HG03196 (cell line): ENCODE data around the gene SHCBP1L.

Source experiments
- ATAC-seq: cut with Tn5 transposase; IDR thresholded peaks from one replicate; pipeline ENCODE4 v1.9.1; 2021; ENCODE audit not compliant: unreplicated experiment

SHCBP1L gene

GRCh38 chr1:182952677-182953444 is at the start of gene SHCBP1L:
Gene SHCBP1L, minus strand, starts transcription at chr1:182953166. Its CDS starts 33 bp downstream, at chr1:182953133.
- no peak for ATAC-seq

DNA sequence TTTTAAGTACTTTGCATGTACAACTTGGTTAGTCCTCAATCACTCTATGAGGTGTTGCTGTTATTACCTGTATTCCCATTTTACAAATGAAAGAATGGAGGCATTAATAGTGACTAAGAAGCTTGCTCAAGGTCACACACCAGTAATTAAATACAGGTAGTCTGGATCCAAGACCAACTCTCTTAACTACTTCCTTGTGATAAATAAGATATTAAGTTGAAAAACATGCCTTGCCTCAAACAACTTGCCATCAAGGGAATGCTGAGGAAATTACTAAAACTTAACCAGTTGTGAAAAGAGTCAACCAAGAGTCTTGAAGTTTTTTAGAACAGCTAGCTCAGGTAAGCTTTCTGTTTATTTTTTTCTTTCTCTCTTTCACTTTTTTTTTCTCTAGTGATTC is 49.3 kb upstream of the SHCBP1L start:
- no peak for ATAC-seq

DNA sequence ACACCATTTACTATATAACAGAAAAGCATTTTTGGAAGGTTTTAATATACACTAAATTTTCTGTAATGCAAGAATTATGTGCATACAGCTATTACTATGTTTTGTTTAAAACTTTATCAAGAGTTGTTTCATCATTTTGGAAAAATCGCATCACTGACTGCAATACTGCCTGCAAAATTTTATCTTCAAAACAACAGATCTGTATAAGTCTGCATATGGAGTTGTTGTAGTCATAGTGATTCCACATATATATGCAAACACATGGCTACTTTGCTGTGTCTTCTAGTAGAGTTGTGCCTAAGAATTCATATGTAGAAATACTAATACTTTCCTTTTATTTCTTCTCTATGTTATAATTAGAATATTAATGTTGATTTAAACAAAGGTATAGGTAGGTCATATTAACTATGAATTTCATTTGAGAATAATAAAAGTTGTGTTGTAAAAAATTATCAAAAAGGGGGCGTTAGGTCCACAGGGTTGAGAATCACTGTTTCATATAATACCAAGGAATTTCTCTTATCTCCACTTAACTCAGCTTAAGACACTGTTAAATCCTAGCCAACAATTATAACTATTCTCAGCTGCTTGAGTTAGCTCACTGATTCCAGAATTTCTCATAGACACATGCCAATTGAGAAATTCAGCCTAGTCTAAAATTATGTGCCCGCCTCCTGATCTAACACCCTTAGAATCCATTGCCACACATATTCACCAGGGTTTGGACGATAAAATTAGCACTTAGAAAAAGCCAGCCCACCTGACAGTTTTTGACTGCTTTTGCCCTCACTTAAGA is 47.4 kb upstream of the SHCBP1L start:
- ATAC-seq, result no peak

- ATAC-seq, result no peak
Observed at GRCh38 chr1:182998482-182998881, 45.5 kb upstream of the SHCBP1L start.

GRCh38 chr1:182996816-182997215 is 43.9 kb upstream of the SHCBP1L start:
- ATAC-seq, result no peak

GRCh38 chr1:182995894-182996293 is 42.9 kb upstream of the SHCBP1L start:
- ATAC-seq, result no peak

- ATAC-seq, result no peak
Observed at GRCh38 chr1:182993746-182994145, 40.8 kb upstream of the SHCBP1L start.

DNA sequence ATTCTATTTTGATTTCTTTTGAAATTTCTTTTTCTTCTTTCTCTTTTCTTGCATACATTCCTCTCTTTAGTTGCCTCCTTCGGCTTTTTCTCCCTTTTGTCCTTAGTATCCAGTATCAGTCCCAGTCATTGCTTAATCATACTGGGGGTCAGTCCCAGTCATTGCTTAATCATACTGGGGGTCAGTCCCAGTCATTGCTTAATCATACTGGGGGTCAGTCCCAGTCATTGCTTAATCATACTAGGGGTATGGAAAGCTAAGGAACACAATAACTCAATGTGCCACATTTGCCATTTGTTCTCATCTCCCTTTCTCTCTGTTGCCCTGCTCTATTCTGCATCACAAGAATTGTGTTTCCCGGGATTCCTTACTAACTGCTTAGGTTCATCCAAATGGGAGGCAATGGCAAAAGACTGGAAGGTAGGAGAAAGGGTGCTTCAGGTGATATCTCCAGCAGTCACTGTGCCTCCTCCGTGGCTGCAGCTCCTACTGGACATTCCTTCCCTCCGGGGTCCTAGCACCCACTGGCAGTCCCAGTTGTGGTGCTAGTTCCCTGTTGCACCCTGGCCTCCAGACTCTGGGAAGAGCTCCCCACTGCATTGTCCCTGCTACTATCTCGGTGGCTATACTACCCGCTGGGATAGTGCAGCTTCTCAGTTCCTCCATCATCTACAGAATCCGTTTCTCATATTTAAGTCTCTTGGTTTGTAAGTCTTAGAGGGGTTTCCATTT is 37.6 kb upstream of the SHCBP1L start:
- ATAC-seq, result no peak

GRCh38 chr1:182985876-182986275 is 32.9 kb upstream of the SHCBP1L start:
- ATAC-seq, result no peak

- ATAC-seq, result no peak
Observed at GRCh38 chr1:182984621-182985020, 31.7 kb upstream of the SHCBP1L start.

DNA sequence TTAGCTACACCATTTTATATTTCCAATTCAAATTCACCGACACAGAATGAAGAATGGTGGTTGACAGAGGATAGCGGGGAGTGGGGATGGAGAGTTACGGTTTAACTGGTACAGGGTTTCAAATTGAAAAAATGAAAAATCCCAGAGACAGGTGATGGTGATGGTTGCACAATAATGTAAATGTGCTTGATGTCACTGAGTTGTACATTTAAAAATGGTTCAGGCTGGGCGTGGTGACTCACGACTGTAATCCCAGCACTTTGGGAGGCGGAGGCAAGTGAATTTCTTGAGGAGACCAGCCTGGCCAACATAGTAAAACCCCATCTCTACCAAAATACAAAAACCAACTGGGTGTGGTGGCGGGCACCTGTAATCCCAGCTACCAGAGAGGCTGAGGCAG is 31.2 kb upstream of the SHCBP1L start:
- no peak for ATAC-seq

DNA sequence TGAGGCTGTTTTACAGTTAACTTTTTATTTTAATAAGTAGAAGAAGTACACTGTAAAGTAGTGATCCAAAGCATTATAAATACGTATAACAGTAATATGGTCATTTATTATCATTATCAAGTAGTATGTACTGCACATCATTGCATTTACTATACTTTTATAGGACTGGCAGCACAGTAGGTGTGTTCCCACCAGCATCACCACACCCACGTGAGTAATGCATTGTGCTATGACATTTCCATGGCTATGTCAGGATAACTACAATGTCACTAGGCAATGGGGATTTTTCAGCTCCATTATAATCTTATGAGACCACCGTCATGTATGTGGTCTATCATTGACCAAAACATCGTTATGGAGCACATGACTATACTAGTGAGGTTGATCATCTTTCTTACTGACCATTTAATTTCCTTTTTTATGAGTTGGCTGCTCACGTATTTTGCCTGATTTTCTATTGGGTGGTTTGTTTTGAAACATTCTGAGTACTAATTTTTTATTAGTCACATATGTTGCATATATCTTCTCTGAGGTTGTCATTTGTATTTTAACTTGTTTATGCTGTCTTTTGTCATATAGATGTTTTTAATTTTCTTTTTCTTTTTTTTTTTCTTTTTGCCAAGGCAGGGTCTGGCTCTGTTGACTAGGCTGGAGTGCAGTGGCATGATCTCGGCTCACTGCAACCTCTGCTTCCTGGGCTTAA is 25.3 kb upstream of the SHCBP1L start:
- ATAC-seq, result no peak

GRCh38 chr1:182977480-182977879 is 24.5 kb upstream of the SHCBP1L start:
- no peak for ATAC-seq

DNA sequence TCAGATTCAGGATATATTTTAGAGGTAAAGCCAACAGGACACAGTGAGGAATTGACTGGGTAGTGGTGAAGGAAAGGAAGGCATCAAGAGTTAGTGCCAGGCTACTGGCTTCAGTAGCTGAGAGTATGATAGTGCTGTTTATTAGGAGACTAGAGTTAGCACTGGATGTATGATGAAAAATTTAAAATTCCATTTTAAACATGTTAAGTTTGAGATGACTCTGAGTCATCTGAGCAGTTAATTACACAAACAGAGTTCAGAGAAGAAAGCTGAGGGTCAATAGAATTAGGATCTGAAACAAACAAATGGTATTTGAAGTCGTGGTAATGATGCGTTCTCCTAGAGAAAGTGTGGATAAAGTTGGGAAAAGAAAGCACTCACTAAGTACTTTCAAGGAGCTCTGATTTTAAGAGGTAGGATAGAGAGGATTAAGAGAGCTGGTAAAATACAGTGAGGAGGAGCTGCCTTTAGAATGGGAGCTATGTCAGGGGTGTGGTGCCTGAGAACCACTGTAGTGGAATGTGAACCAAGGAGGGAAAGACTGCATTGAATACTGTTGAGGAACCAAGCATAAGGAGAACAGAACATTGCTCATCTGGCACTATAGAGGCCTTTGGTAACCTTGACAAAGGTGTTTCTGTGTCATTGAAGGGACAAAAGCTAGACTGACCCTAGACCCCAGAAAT is 21.7 kb upstream of the SHCBP1L start:
- ATAC-seq, result no peak

- ATAC-seq, result no peak
Observed at GRCh38 chr1:182972829-182973228, 19.9 kb upstream of the SHCBP1L start.

GRCh38 chr1:182972231-182972630 is 19.3 kb upstream of the SHCBP1L start:
- ATAC-seq, result no peak

- ATAC-seq, result no peak
Observed at GRCh38 chr1:182971219-182971618, 18.3 kb upstream of the SHCBP1L start.

DNA sequence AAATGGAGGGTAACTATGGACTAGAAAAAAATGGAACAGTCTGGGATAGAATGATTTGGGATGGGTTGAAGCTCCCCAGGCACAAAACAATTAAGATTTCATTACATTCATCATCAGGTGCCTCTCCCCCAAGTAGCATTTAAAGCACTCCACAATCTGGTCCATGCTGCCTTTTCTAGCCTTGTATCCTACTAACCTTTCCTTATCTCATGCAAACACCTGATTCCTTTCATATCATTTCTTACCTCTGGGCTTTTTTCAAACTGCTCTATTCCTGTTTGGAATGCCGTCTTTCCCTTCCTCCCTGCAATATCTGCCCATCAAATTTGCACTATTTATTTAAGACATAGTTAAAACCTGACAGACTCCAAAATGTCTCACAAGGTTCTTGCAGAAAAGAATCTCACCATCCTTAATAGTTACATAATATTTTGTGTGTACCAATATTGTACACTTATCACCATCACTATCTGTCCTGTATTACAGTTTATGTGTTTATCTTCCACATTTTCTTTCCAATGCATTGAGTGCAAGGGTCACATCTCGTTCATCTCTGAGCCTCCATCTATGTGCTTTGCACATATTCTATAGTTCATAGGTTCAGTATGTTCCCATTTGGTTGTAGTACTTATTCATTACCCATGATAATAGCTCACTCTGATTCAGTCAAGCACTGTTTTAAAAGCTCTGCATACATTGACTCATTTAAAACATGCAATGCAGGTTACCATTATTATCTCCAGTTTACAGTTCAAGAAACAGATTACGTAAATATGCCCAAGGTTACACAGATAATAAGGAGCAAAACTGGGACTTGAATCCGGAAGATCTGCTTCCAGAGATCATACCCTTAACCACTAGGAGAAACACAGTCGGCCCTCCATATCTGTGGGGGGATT is 16.1 kb upstream of the SHCBP1L start:
- no peak for ATAC-seq

DNA sequence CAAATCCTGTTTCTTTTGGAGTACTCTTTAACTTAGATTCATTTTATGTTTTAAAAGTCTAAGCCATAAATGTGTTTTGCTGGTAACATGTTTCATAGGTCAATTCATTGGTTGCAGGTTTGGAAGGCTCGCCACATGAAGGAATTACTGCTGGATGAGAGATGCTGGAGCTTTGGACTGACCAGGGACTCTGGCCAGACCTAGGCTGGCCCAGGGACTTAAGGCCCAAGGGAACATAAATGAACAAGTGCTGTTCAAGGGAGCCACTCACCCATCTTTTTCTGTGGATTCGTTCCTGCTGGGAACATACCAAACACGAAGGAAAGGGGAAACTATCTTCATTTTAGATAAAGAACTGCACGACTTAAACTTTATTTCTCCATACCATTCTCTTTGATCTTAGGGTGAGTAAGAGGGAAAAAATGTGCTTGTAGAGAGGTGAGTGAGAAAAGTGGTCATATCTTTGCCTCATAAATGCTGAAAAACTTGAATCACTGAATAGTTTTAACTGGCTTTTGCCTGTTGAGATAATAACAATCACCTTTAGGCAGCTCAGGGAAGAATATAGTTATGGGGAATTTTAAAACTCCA is 15.3 kb upstream of the SHCBP1L start:
- ATAC-seq, result no peak
